ENCODE data around the gene KLF16. TPM values are rescaled to one million over a fixed set of nuclear protein-coding genes. Genes with fewer than 3 reads are reported as not detected.

Gene KLF16
- total and polyA plus RNA-seq, 9 of the 15 experiments (the other 6 are each of a cell fraction or from before 2014, with no cell fraction given) = 0.04 to 60.4 (median 6.8) TPM

- TF ChIP-seq NKRF (IDR thresholded peaks at IDR 0.05; ENCODE audit: borderline replicate concordance) (no peak), HOMEZ (CRISPR knock-in tag; IDR thresholded peaks at IDR 0.05) (no peak), ZFP36 (IDR thresholded peaks at IDR 0.05; ENCODE audit: low read depth, low read length, partially characterized antibody) (peak; percentile 80), MYBL2 (IDR thresholded peaks at IDR 0.05; ENCODE audit: low read depth) (no peak), MYBL2 (CRISPR knock-in tag; IDR thresholded peaks at IDR 0.05; ENCODE audit: borderline replicate concordance) (no peak), FOXK2 (conservative IDR thresholded peaks at IDR 0.05 in 1 of 2, IDR thresholded peaks at IDR 0.05 in 1 of 2; ENCODE audit: low read depth in 2 of 2) (no peak), HMBOX1 (IDR thresholded peaks at IDR 0.05) (no peak), NCOA6 (IDR thresholded peaks at IDR 0.05) (no peak), TAF15 (IDR thresholded peaks at IDR 0.05; ENCODE audit: low read depth, low read length) (no peak), ETV6 (IDR thresholded peaks at IDR 0.05; ENCODE audit: borderline replicate concordance in 1 of 2, low read depth in 2 of 2, low read length in 1 of 2) (no peak), ETV6 (CRISPR knock-in tag; IDR thresholded peaks at IDR 0.05; ENCODE audit: borderline replicate concordance) (no peak), SUPT5H (IDR thresholded peaks at IDR 0.05) (no peak), ZNF316 (IDR thresholded peaks at IDR 0.05) (no peak), PHTF2 (CRISPR knock-in tag; IDR thresholded peaks at IDR 0.05) (no peak), HDAC1 (IDR thresholded peaks at IDR 0.05) (0 out of 4 replicates have a peak, but pooled peaks of 1 of the 2 experiments have one; percentile 39), BRF2 (IDR thresholded peaks at IDR 0.05; ENCODE audit: borderline replicate concordance, insufficient read depth, insufficient read length) (no peak), WHSC1 (IDR thresholded peaks at IDR 0.05; ENCODE audit: low read length) (no peak), BCOR (IDR thresholded peaks at IDR 0.05) (peak; percentile 38; the same call in 1 of the 2 replicates), ATF6 (CRISPR knock-in tag; IDR thresholded peaks at IDR 0.05) (no peak)
Measured at GRCh38 chr19:1859331-1859781, 4.0 kb downstream of the KLF16 start (continued).
